ENCODE measurements around the gene AGBL4.

AGBL4 gene

DNA sequence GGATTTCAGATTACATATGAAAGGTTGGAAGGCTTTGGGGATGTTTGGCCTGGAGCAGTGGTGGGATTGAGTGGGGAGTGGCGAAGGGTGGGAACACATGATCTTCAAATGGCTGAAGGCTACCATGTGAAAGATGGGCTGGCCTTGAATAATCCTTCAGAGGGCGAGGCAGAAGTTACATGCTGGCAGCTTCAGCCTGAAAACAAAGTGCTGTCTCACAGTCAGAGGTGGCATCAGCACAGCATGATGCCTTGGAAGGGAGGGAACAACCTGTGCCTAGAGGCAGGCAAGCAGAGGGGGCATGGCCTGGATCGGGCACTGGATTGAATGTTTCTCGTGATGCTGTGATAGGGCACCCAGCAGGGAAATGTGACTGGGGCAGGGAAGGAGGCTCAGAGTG, 1377.9 kb downstream of the AGBL4 start:
- Histone ChIP-seq H2AFZ (ENCODE audit: low read length) (no peak overlapping the region), H3K4me2 (ENCODE audit: low read length) (no peak overlapping the region), H3K4me3 (ENCODE audit: low read depth, low read length, poor library complexity, severe bottlenecking) (no peak overlapping the region), H3K4me1 (ENCODE audit: insufficient read depth, low read length, severe bottlenecking) (no peaks in the 10 kb centered on the region), H4K20me1 (ENCODE audit: insufficient read depth, low read length) (no peaks in the 10 kb centered on the region), H3K9ac (ENCODE audit: low read length) (no peak overlapping the region), H3K9me2 (ENCODE audit: low read depth, low read length) (no peaks in the 10 kb centered on the region), H3K27ac (ENCODE audit: low read depth, low read length, poor library complexity, severe bottlenecking) (no peak overlapping the region), H3K36me3 (ENCODE audit: insufficient read depth, low read length) (no peaks in the 10 kb centered on the region), H3F3A (ENCODE audit: insufficient read depth, low read length) (no peaks in the 10 kb centered on the region), H3K79me2 (ENCODE audit: insufficient read depth, low read length) (no peaks in the 10 kb centered on the region), H3K9me3 (ENCODE audit: low read length) (no peaks in the 10 kb centered on the region), H3K27me3 (ENCODE audit: insufficient read depth, low read length) (no peaks in the 10 kb centered on the region)
- no peak for TF ChIP-seq EZH2 (IDR thresholded peaks at IDR 0.05; ENCODE audit: borderline replicate concordance, low read length)
- TF ChIP-seq, protein P1, sequence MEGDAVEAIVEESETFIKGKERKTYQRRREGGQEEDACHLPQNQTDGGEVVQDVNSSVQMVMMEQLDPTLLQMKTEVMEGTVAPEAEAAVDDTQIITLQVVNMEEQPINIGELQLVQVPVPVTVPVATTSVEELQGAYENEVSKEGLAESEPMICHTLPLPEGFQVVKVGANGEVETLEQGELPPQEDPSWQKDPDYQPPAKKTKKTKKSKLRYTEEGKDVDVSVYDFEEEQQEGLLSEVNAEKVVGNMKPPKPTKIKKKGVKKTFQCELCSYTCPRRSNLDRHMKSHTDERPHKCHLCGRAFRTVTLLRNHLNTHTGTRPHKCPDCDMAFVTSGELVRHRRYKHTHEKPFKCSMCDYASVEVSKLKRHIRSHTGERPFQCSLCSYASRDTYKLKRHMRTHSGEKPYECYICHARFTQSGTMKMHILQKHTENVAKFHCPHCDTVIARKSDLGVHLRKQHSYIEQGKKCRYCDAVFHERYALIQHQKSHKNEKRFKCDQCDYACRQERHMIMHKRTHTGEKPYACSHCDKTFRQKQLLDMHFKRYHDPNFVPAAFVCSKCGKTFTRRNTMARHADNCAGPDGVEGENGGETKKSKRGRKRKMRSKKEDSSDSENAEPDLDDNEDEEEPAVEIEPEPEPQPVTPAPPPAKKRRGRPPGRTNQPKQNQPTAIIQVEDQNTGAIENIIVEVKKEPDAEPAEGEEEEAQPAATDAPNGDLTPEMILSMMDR (IDR thresholded peaks at IDR 0.05; ENCODE audit: low read length), result no peak

DNA sequence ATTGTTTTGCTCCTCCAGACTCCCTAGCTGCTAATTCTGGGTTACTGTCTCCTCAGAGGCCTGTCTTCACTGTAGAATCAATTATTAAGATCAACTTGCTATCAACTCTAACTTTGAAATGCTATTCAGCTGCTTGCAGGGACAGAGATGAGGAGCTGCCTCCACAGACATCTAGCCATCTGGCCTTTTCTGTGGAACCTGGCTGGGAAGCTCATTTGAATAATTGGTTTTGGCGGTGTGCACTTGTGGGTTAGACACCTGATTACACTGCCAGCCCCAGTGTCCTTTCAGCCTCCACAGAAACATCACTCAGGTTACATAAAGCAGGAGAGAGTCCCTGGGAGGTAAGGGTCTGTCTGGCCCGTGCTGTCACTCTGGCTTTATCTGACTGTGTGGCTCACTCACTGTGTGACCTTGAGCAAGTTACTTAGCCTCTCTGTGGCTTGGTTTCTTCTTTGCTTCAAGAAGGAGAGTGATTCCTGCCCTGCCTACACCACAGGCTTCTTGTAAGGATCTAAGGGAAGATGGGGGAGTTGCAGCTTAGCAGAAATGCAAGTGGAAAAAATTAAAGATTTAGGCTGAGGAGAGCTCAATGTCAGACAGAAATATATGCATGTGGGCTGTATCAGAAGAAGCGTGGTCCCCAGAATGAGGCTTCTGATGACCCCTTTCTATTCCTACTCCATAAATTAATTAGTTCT, 1378.7 kb downstream of the AGBL4 start:
- no peak for TF ChIP-seq EZH2 (IDR thresholded peaks at IDR 0.05; ENCODE audit: borderline replicate concordance, low read length)
- TF ChIP-seq, protein P1 (IDR thresholded peaks at IDR 0.05; ENCODE audit: low read length), result no peak
- Histone ChIP-seq H2AFZ (ENCODE audit: low read length) (no peak overlapping the region), H4K20me1 (ENCODE audit: insufficient read depth, low read length) (no peaks in the 10 kb centered on the region), H3K27ac (ENCODE audit: low read depth, low read length, poor library complexity, severe bottlenecking) (no peak overlapping the region), H3K27me3 (ENCODE audit: insufficient read depth, low read length) (no peaks in the 10 kb centered on the region), H3K9ac (ENCODE audit: low read length) (no peak overlapping the region), H3K79me2 (ENCODE audit: insufficient read depth, low read length) (no peaks in the 10 kb centered on the region), H3K9me2 (ENCODE audit: low read depth, low read length) (no peaks in the 10 kb centered on the region), H3K9me3 (ENCODE audit: low read length) (no peaks in the 10 kb centered on the region), H3K36me3 (ENCODE audit: insufficient read depth, low read length) (no peaks in the 10 kb centered on the region), H3F3A (ENCODE audit: insufficient read depth, low read length) (no peaks in the 10 kb centered on the region), H3K4me3 (ENCODE audit: low read depth, low read length, poor library complexity, severe bottlenecking) (no peak overlapping the region), H3K4me1 (ENCODE audit: insufficient read depth, low read length, severe bottlenecking) (no peaks in the 10 kb centered on the region), H3K4me2 (ENCODE audit: low read length) (no peak overlapping the region)

DNA sequence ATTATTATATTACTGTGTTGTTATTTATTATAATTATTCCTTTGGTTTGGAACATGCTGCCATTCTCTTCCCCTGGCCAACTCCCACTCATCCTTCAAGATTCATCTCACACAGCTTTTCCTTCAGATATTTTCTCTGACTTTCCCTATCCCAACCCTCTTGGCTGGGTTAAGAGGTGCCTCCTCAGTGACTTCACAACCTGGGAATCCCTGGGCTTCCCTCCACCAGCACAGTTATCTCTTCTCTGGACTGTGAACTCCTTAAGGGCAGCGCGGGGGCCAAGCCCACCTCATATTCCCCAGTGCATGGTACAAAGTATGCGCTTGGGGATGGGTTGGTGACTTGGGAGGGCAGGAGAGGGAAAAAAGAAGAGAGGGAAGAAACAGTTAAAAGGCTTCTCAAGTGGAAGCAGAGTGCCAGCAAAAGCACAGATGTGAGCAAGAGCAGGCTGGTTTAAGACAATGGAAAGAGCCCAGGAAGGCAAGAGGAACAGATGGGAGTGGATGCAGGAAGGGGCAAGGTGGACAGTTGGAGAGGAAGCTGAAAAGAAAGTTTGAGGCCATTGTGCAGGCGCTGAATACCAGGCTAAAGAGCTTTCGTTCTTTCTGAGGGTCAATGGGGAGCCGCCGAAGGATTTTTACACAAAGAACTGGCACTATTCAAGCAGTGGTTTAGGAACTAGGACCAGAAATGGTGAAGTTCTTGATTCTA, 1379.4 kb downstream of the AGBL4 start:
- Histone ChIP-seq H3K27ac (ENCODE audit: low read depth, low read length, poor library complexity, severe bottlenecking) (no peak overlapping the region), H3K4me1 (ENCODE audit: insufficient read depth, low read length, severe bottlenecking) (no peaks in the 10 kb centered on the region), H3K4me2 (ENCODE audit: low read length) (no peak overlapping the region), H3K9me3 (ENCODE audit: low read length) (no peaks in the 10 kb centered on the region), H3K4me3 (ENCODE audit: low read depth, low read length, poor library complexity, severe bottlenecking) (no peak overlapping the region), H3F3A (ENCODE audit: insufficient read depth, low read length) (no peaks in the 10 kb centered on the region), H2AFZ (ENCODE audit: low read length) (no peak overlapping the region), H3K27me3 (ENCODE audit: insufficient read depth, low read length) (no peaks in the 10 kb centered on the region), H3K9me2 (ENCODE audit: low read depth, low read length) (no peaks in the 10 kb centered on the region), H3K79me2 (ENCODE audit: insufficient read depth, low read length) (no peaks in the 10 kb centered on the region), H3K36me3 (ENCODE audit: insufficient read depth, low read length) (no peaks in the 10 kb centered on the region), H3K9ac (ENCODE audit: low read length) (no peak overlapping the region), H4K20me1 (ENCODE audit: insufficient read depth, low read length) (no peaks in the 10 kb centered on the region)
- TF ChIP-seq, protein P1 (IDR thresholded peaks at IDR 0.05; ENCODE audit: low read length), result no peak
- TF ChIP-seq EZH2 (IDR thresholded peaks at IDR 0.05; ENCODE audit: borderline replicate concordance, low read length), result no peak

Measured in OCI-LY1 (cell line).